GM19193 (cell line): Measurements from ENCODE around the gene RIMS1.

Experiments used
- POLR2A ChIP-seq: IDR thresholded peaks from 4 replicates; pipeline ENCODE4 v1.6.1; 2011; ENCODE audit not compliant: insufficient read depth, insufficient read length; ENCODE audit errors: extremely low read depth

RIMS1 gene

GRCh38 chr6:72111611-72112010, 225.3 kb downstream of the RIMS1 start:
- TF ChIP-seq POLR2A, result no peak

GRCh38 chr6:72130327-72130726, 244.0 kb downstream of the RIMS1 start:
- no peak for TF ChIP-seq POLR2A

- no peak for TF ChIP-seq POLR2A
Measured at GRCh38 chr6:72132427-72132826, 246.1 kb downstream of the RIMS1 start.

- TF ChIP-seq POLR2A, result no peak
Measured at GRCh38 chr6:72132851-72133250, 246.5 kb downstream of the RIMS1 start.

GRCh38 chr6:72133324-72133723, 247.0 kb downstream of the RIMS1 start:
- TF ChIP-seq POLR2A, result no peak

- TF ChIP-seq POLR2A, result no peak
Measured at GRCh38 chr6:72140795-72141194, 254.4 kb downstream of the RIMS1 start.

- TF ChIP-seq POLR2A, result no peak
Measured at GRCh38 chr6:72149715-72150114, 263.4 kb downstream of the RIMS1 start.

- no peak for TF ChIP-seq POLR2A
Measured at GRCh38 chr6:72151742-72152141, 265.4 kb downstream of the RIMS1 start.

GRCh38 chr6:72175916-72176315, 289.6 kb downstream of the RIMS1 start:
- TF ChIP-seq POLR2A, result no peak

- TF ChIP-seq POLR2A, result no peak
Measured at GRCh38 chr6:72182337-72183246, 296.2 kb downstream of the RIMS1 start.

GRCh38 chr6:72203983-72204382, 317.6 kb downstream of the RIMS1 start:
- no peak for TF ChIP-seq POLR2A

- TF ChIP-seq POLR2A, result no peak
Measured at GRCh38 chr6:72205500-72205899, 319.1 kb downstream of the RIMS1 start.

- TF ChIP-seq POLR2A, result no peak
Measured at GRCh38 chr6:72206606-72207005, 320.3 kb downstream of the RIMS1 start.

GRCh38 chr6:72212686-72213085, 326.3 kb downstream of the RIMS1 start:
- no peak for TF ChIP-seq POLR2A

- TF ChIP-seq POLR2A, result no peak
Measured at GRCh38 chr6:72213654-72214053, 327.3 kb downstream of the RIMS1 start.
